ENCODE results near the gene DTX3.
A peak's percentile ranks its signal among the peaks of the same experiment; 100 is the strongest.
"Not testable (repeated sequence)": the region's sequence is repeated elsewhere in the genome, so short reads cannot be mapped to it uniquely, and the experiment has no call there.

DTX3 gene

DNA sequence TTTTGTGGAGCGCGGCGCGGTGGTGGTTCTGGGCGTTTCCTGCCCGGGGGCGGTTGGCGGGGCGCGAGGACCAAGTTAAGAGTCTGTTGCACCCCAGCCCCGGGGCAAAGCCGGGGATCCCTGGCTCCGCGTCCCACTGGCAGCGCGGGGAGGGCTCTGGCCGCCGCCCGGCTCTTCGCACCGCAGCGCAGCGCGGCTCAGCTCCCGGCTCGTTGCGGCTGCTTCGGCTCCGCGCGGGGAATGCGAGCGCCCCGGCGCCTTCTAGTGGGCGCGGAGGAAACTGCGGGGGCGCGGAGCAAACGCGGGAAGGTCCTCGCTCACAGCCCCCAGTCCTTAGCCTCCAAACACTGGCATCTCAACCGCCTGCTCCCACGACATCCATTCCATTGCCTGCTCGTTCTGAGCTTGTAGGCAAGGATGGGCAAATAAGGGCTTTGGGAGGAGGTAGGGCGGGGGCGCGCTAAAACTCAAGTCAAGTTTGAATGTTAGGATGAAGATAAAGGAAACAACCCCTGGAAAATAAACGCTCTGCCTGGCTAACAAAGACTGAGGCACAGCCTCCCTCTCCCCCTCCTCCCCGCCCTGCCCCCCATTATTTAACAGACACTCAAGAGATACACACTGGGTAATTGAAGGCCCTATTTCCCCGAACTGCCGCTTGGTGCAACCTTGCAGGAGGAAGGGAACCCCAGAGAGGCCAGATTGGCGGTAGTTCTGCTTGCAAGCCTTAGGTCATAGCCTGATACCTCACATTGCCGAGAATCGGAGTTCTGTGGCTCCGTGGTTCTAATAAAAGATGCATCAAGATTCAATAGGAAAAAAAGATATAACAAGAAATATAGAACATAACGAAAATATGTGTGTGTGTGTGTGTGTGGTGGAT, 28.6 kb downstream of the DTX3 start, which contains the start of gene B4GALNT1:
Gene B4GALNT1, minus strand, starts transcription at position 244 of the 883 bp plus-strand sequence. CDS start 1,069 bp downstream, outside the sequence.
- peak; percentile 78 for DNase-seq

DNA sequence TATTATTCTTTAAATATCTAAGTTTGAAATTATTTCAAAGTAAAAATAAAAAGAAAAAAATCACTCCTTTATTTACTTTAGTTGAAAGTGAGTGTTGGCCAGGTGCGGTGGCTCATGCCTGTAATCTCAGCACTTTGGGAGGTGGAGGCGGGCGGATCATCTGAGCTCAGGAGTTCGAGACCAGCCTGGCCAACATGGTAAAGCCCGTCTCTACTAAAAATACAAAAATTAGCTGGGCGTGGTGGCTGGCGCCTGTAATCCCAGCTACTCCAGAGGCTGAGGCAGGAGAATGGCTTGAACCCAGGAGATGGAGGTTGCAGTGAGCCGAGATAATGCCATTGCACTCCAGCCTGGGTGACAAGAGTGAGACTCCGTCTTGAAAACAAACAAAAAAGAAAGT, 32.1 kb downstream of the DTX3 start:
- DNase-seq, result not testable (repeated sequence)

DNA sequence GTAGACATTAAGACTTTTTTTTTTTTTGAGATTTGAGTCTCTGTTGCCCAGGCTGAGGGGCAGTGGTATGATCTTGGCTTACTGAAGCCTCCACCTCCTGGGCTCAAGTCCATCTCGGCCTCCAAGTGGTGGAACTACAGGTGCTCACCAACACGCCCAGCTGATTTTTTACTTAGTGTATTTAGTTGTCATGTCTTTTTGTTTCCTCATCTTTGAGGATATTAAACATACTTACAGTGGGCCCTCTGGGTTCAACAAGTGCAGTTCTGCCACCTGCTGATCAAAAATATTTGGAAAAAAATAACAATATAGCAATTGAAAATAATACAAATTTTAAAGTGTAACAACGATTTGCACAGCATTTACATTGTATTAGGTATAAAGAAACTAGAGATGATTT, 32.7 kb downstream of the DTX3 start:
- DNase-seq, result no peak

DNA sequence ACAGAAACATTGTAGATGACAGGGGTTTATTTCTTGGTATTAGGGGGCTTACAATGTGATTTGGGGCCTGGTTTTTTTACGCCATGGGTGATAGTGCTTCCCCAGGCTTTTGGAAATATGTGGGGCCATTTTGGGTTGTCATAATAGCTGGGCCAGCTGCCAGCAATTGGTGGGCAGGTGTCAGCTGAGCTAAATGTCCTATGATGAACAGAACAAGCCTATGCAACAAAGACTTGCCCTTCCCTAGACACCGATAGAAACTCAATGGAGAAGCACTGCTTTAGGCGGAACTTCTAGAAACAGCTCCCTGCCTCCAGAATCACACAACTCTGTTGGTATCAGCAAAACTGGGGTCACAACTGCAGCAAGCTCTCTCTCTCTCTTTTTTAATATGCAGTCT, 33.5 kb downstream of the DTX3 start:
- DNase-seq, result no peak

DNA sequence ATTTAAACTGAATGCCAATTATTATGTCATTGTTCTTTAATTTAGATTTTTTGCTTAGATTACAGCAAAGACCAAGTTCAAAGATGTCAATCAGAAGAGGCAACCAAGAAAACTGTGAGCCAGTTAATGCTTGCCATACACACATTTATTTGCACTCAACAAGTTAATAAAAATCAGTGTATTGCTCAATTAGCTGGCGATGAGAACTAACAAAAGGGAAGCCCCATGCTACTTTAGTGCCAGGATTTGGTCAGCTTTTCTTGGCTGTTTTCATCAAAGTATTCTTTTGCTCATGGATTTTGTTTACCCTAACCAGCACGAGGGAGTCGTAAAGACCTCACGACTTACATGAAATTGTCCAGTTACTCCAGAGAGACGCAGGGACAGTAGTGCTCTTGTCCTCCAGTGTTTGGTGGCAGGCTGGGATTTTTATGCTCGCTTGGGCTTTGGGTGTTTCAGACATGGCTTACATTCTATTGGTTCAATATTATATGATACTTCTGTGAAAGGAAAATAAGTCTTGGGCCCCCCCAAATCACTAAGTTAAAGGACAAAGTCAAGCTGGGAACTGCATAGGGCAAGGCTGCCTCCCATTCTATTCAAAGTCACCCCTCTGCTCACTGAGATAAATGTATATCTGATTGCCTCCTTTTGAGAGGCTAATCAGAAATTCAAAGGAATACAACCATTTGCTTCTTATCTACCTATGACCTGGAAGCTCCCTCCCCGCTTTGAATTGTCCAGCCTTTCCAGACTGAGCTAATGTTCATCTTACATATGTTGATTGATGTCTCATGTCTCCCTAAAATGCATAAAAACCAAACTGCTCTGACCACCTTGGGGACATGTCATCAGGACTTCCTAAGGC, 35.8 kb downstream of the DTX3 start:
- no peak for DNase-seq

DNA sequence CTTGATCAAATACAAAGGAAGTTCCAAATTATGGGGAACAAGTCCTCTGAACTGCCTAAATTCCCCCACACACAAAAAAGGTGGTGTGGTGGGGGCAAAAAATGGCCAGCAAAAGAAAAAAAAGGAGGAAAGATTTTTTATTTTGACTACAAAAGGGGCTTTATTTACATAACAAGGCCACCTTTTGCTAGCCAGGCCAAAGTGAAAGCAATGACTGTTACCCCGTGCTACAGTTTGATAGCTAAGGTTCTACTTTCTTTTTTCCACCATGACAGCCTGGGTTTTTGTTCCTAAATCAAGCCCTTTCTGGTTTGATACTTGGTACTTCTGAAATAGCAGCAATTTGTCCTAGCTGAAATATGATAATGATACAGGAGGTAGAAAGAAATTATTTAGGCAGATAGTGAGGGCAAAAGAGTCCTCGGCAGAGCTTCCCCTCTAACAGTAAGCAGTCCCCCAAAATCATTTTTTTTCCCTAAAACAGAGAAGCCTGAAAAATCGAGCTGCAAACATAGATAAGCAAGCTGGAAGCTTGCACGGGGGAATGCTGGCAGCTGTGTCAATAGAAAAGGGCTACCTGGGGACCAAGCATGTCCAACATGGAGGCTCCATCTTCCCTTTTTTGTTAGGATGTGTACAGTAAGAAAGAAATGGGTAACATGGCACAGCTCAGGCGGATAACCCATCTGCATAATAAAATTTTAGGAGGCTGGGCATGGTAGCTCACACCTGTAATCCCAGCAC, 37.2 kb downstream of the DTX3 start:
- DNase-seq, result no peak

DNA sequence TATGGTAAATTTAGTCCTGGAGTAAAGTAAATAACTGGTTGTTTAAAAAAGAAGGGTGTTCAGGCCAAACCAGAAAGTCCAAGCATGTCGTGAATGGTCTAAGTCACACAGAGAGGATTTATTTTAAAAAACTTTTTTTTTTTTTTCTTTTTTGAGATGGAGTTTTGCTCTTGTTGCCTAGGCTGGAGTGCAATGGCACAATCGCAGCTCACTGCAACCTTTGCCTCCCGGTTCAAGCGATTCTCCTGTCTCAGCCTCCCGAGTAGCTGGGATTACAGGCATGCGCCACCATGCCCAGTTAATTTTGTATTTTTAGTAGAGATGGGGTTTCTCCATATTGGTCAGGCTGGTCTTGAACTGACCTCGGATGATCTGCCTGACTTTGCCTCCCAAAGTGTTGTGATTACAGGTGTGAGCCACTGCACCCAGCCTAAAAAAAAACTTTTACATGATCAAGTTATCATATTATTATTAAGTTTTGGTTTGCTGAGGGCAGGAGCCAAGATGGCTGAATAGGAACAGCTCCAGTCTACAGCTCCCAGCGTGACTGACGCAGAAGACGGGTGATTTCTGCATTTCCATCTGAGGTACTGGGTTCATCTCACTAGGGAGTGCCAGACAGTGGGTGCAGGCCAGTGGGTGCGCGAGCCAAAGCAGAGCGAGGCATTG, 41.5 kb downstream of the DTX3 start:
- not testable (repeated sequence) for DNase-seq

DNA sequence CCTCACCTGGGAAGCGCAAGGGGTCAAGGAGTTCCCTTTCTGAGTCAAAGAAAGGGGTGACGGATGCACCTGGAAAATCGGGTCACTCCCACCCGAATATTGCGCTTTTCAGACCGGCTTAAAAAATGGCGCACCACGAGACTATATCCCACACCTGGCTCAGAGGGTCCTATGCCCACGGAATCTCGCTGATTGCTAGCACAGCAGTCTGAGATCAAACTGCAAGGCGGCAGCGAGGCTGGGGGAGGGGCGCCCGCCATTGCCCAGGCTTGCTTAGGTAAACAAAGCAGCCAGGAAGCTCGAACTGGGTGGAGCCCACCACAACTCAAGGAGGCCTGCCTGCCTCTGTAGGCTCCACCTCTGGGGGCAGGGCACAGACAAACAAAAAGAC, 42.0 kb downstream of the DTX3 start:
- DNase-seq, result not testable (repeated sequence)

DNA sequence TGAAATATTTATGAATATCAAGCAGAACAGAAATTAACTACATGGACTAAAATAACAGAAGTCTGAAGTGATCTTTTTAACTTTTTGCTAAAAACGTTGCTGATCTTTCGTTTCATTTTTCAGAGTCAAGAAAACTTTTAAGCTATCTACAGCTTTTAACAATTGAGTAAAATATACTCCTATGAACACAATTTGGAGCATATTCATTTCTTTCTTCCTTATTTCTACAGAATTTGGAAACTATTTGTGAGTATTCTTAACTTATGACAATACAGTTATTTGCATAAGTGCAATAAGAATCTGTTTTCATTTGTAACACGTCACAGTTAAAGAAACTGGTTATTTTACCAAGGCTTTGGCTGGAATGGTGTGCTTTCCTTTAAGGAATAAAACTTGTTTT, 49.4 kb downstream of the DTX3 start:
- DNase-seq, result no peak

DNA sequence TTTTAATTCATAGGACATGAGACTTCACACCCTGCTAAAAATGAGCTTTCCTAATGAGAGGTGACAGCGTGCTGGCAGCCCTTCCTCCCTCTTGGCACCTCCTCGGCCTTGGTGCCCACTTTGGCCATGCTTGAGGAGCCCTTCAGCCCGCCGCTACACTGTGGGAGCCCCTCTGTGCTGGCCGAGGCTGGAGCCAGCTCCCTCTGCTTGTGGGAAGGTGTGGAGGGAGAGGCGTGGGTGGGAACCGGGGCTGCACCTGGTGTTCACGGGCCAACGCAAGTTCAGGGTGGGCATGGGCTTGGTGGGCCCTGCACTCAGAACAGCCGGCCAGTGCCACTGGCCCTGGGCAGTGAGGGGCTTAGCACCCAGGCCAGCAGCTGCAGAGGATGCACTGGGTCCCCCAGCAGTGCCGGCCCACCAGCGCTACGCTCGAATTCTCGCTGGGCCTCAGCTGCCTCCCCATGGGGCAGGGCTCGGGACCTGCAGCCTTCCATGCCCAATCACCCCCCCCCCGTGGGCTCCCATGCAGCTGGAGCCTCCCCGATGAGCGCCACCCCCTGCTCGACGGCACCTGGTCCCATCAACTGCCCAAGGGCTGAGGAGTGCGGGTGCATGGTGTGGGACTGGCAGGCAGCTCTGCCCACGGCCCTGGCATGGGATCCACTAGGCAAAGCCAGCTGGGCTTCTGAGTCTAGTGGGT, 51.1 kb downstream of the DTX3 start:
- DNase-seq, result no peak

DNA sequence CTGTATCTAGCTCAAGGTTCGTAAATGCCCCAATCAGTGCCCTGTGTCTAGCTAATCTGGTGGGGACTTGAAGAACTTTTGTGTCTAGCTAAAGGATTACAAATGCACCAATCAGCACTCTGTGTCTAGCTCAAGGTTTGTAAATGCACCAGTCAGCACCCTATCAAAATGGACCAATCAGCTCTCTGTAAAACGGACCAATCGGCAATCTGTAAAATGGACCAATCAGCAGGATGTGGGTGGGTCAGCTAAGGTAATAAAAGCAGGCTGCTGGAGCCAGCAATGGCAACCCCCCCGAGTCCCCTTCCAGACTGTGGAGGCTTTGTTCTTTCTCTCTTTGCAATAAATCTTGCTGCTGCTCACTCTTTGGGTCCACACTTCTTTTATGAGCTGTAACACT, 51.8 kb downstream of the DTX3 start:
- not testable (repeated sequence) for DNase-seq

DNA sequence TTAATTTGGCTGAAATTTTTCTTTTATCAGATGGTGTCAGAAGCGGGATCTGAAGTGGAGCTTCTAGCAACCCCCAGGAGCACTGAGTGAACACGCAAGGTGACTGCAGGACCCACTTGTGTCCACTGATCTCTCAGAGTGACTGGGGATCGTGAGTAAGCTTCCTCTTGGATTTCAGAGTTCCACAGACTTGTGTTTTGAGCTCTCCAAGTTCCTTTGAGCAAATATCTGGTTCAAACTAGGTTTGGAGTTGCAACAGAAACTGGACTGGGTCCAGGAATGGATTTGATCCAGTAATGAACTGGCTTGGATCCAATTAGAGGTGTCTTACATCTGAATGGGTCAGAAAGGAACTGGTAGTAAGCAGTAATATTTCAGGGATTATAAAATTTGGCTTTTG, 53.1 kb downstream of the DTX3 start:
- no peak for DNase-seq

DNA sequence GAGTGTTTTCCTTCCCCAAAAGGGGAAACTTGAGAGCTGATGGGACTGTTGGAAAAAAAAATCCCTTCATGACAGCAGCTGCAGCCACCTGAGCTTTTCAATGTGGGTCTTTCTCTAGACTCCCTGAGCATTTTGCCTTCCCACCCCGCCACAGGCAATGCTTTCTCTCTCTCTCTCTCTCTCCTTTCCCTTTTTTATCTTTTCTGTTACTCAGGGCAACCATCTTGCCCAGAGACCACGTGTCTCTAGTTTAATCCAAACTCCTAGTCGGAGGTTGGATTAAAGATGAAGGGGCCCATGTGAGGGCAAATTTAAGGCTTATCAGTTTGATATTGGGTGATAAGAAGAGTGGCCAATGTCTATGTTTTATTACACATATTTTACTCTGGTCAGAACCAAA, 54.3 kb downstream of the DTX3 start:
- no peak for DNase-seq
